CD14-positive monocyte (primary cell): ENCODE results near the gene SAP30BP. TPM values are rescaled to one million over a fixed set of nuclear protein-coding genes. Genes with fewer than 3 reads are reported as not detected.

Experiments
- DNase-seq, 3 donors: peaks; one replicate each; pipeline ENCODE4 v3.0.0-alpha.2; 2011 to 2022
- H2AFZ ChIP-seq: 2 replicates; pipeline ENCODE4 v1.6.0; 2012; ENCODE audit warnings: mild to moderate bottlenecking, low read depth, low read length, inconsistent platforms; ENCODE audit not compliant: insufficient read depth, poor library complexity, severe bottlenecking
- H3K27ac ChIP-seq, 2 donors: 1 replicate in 1 of 2; 2 replicates in 1 of 2; pipeline ENCODE4 v1.5.1; 2012 to 2013; ENCODE audit warnings: low read length in 2 of 2, control low read depth in 1 of 2, inconsistent platforms in 1 of 2, low read depth in 1 of 2, mild to moderate bottlenecking in 1 of 2
- H3K27me3 ChIP-seq, 2 donors: one replicate each; pipeline versions ENCODE4 v1.6.0 to v1.6.1; 2011 to 2013; ENCODE audit warnings: low read length in 2 of 2; ENCODE audit not compliant: control insufficient read depth in 2 of 2, insufficient read depth in 2 of 2
- H3K36me3 ChIP-seq, 2 donors: replicated peaks in 1 of 2; 1 replicate in 1 of 2; 2 replicates in 1 of 2; pipeline versions ENCODE4 v1.5.1 to v1.6.1; 2012 to 2013; ENCODE audit warnings: low read length in 2 of 2, control low read depth in 1 of 2, inconsistent platforms in 1 of 2, mild to moderate bottlenecking in 1 of 2; ENCODE audit not compliant: insufficient read depth in 2 of 2, control insufficient read depth in 1 of 2
- H3K4me1 ChIP-seq, 2 donors: 1 replicate in 1 of 2; 2 replicates in 1 of 2; pipeline versions ENCODE4 v1.5.1 to v1.6.1; 2012 to 2013; ENCODE audit warnings: low read length in 2 of 2, control low read depth in 1 of 2, inconsistent platforms in 1 of 2, mild to moderate bottlenecking in 1 of 2, moderate library complexity in 1 of 2; ENCODE audit not compliant: insufficient read depth in 2 of 2, control insufficient read depth in 1 of 2
- H3K4me2 ChIP-seq: replicated peaks from 2 replicates; pipeline ENCODE3; 2012; ENCODE audit warnings: low read length, moderate library complexity, mild to moderate bottlenecking; ENCODE audit not compliant: poor library complexity, severe bottlenecking; ENCODE audit errors: extremely low read depth
- H3K4me3 ChIP-seq, 3 experiments: fragments of 200-600 bp in 1 of 3; sonication (generic) in 1 of 3; replicated peaks in 1 of 3; 1 replicate in 2 of 3; 2 replicates in 1 of 3; pipeline ENCODE4 v1.5.1; 2011 to 2013; ENCODE audit warnings: low read length in 3 of 3, mild to moderate bottlenecking in 3 of 3, control low read depth in 2 of 3, low read depth in 2 of 3, inconsistent platforms in 1 of 3, moderate library complexity in 1 of 3
- H3K79me2 ChIP-seq: 2 replicates; pipeline ENCODE4 v1.6.0; 2012; ENCODE audit warnings: mild to moderate bottlenecking, control low read depth, inconsistent platforms, low read length, moderate library complexity; ENCODE audit not compliant: insufficient read depth
- H3K9ac ChIP-seq: 2 replicates; pipeline ENCODE4 v1.6.0; 2017; ENCODE audit warnings: low read length, mild to moderate bottlenecking; ENCODE audit not compliant: insufficient read depth, poor library complexity, severe bottlenecking
- H3K9me3 ChIP-seq, 2 donors: replicated peaks in 1 of 2; 1 replicate in 1 of 2; 2 replicates in 1 of 2; pipeline versions ENCODE4 v1.5.1 to v1.6.1; 2012 to 2013; ENCODE audit warnings: low read length in 2 of 2, control low read depth in 1 of 2; ENCODE audit not compliant: control insufficient read depth in 1 of 2, insufficient read depth in 1 of 2
- H4K20me1 ChIP-seq: 2 replicates; pipeline ENCODE4 v1.6.0; 2012; ENCODE audit warnings: mild to moderate bottlenecking, low read length, control low read depth, moderate library complexity; ENCODE audit not compliant: insufficient read depth
- H3K27ac Mint-ChIP-seq, 7 donors: one replicate each; pipeline ENCODE4 v1.8.0; 2020; ENCODE audit warnings: mild to moderate bottlenecking in 7 of 7, mixed read lengths in 7 of 7, moderate library complexity in 6 of 7, inconsistent platforms in 2 of 7
- H3K27me3 Mint-ChIP-seq, 3 donors: one replicate each; pipeline ENCODE4 v1.8.0; 2021 to 2022; ENCODE audit warnings: low read depth in 3 of 3, mild to moderate bottlenecking in 3 of 3, mixed read lengths in 3 of 3, moderate library complexity in 3 of 3, inconsistent platforms in 1 of 3
- H3K36me3 Mint-ChIP-seq, 2 donors: one replicate each; pipeline ENCODE4 v1.8.0; 2020; ENCODE audit warnings: mixed read lengths in 2 of 2, inconsistent platforms in 1 of 2, mild to moderate bottlenecking in 1 of 2
- H3K4me1 Mint-ChIP-seq: one replicate; pipeline ENCODE4 v1.8.0; 2020; ENCODE audit warnings: mild to moderate bottlenecking, mixed read lengths
- H3K4me3 Mint-ChIP-seq, 2 donors: one replicate each; pipeline ENCODE4 v1.8.0; 2020; ENCODE audit warnings: mild to moderate bottlenecking in 2 of 2, mixed read lengths in 2 of 2, moderate library complexity in 1 of 2
- H3K9me3 Mint-ChIP-seq, 7 donors: one replicate each; pipeline ENCODE4 v1.8.0; 2020 to 2022; ENCODE audit warnings: mixed read lengths in 7 of 7, mild to moderate bottlenecking in 6 of 7, moderate library complexity in 6 of 7, inconsistent platforms in 2 of 7
- CTCF ChIP-seq: fragments of 200-600 bp; IDR thresholded peaks from one replicate; pipeline ENCODE4 v1.8.0; 2022; ENCODE audit warnings: antibody characterized with exemption, mild to moderate bottlenecking
- WGBS: methylation state at CpG from one replicate; pipeline ENCODE4 v1.1.5; 2013; ENCODE audit warnings: missing lambda C conversion rate; ENCODE audit not compliant: insufficient coverage; 5-methylcytosine and 5-hydroxymethylcytosine counted together
- intact Hi-C, 2 donors: fragments of 100-400 bp; cut with micrococcal nuclease; formaldehyde crosslinking; loops; one replicate each; pipeline versions ENCODE4 v1.15.0 to v1.15.1; 2023
- polyA plus RNA-seq, 3 donors: library from polyadenylated mRNA; depleted of rRNA in 1 of 3; unstranded in 2 of 3; stranded (reverse) in 1 of 3; fragments of 300-500 nt in 2 of 3; fragments of >200 nt in 1 of 3; fragmentation: Illumina TruSeq in 2 of 3; gene quantifications; 1 replicate in 2 of 3; 2 replicates in 1 of 3; pipeline ENCODE4 v1.2.3, GENCODE V29; 2012 to 2021

Gene SAP30BP
- polyA plus RNA-seq, 3 donors: 43.8 to 130 (median 61.6) TPM

GRCh38 chr17:75684924-75685323 lies 17.8 kb downstream of the SAP30BP start:
- no peak overlapping the region for H3K4me3 ChIP-seq
- no peak for TF ChIP-seq CTCF
- H3K27me3 ChIP-seq: no peaks in the 10 kb centered on the region
- Mint-ChIP-seq H3K36me3 (peaks cover 24 to 46% of the 10 kb centered on the region in 2 donors), H3K4me3 (no peak overlapping the region), H3K27me3 (no peaks in the 10 kb centered on the region), H3K27ac (peak overlapping the region in 1 of 7 donors; percentile 64), H3K9me3 (no peaks in the 10 kb centered on the region), H3K4me1 (peaks cover 58% of the 10 kb centered on the region)
- peaks cover 43 to 44% of the 10 kb centered on the region in 2 donors for H3K4me1 ChIP-seq
- no peaks in the 10 kb centered on the region for H3K9me3 ChIP-seq
- peaks cover 80% of the 10 kb centered on the region for H3K79me2 ChIP-seq
- H3K9ac ChIP-seq: no peak overlapping the region
- no peak for DNase-seq
- no peak overlapping the region for H3K4me2 ChIP-seq
- intact Hi-C loops: no loop called here
- H3K27ac ChIP-seq: no peak overlapping the region
- H4K20me1 ChIP-seq: peaks cover 34% of the 10 kb centered on the region
- no peak overlapping the region for H2AFZ ChIP-seq
- peaks cover 21 to 29% of the 10 kb centered on the region in 2 donors for H3K36me3 ChIP-seq
- WGBS: no CpG with 5 or more reads among the region's 7 CpGs

GRCh38 chr17:75685499-75685898 lies 18.4 kb downstream of the SAP30BP start:
- Histone ChIP-seq H3K9me3 (no peaks in the 10 kb centered on the region), H3K9ac (no peak overlapping the region), H3K27ac (peak overlapping the region in 1 of 2 donors; percentile 98), H3K4me2 (no peak overlapping the region), H3K4me3 (no peak overlapping the region), H3K4me1 (peaks cover 46 to 49% of the 10 kb centered on the region in 2 donors), H4K20me1 (peaks cover 36% of the 10 kb centered on the region), H3K79me2 (peaks cover 80% of the 10 kb centered on the region), H2AFZ (no peak overlapping the region), H3K36me3 (peaks cover 15 to 27% of the 10 kb centered on the region in 2 donors), H3K27me3 (no peaks in the 10 kb centered on the region)
- Mint-ChIP-seq H3K36me3 (peaks cover 20 to 44% of the 10 kb centered on the region in 2 donors), H3K4me1 (peaks cover 62% of the 10 kb centered on the region), H3K27me3 (no peaks in the 10 kb centered on the region), H3K4me3 (no peak overlapping the region), H3K9me3 (no peaks in the 10 kb centered on the region), H3K27ac (peak overlapping the region in 6 of 7 donors; percentile 10 to 99 (median 74))
- intact Hi-C loops: no loop called here
- no peak for TF ChIP-seq CTCF
- no CpG with 5 or more reads among the region's 3 CpGs for WGBS
- DNase-seq: no peak
